HG02840 (cell line): Measurements from ENCODE around the gene PRDM9.
"Not testable (repeated sequence)": the region's sequence is repeated elsewhere in the genome, so short reads cannot be mapped to it uniquely, and the experiment has no call there.

Experiments used
- ATAC-seq: cut with Tn5 transposase; IDR thresholded peaks from one replicate; pipeline ENCODE4 v1.9.1; 2021; ENCODE audit warnings: mild to moderate bottlenecking, moderate library complexity, moderate number of reproducible peaks; ENCODE audit not compliant: unreplicated experiment, low FRiP score

PRDM9 gene

GRCh38 chr5:23507278-23507685, at the start of gene PRDM9:
Gene PRDM9, plus strand, starts transcription at chr5:23507609. Its CDS starts 1,425 bp downstream, at chr5:23509034.
- no peak for ATAC-seq

- ATAC-seq, result no peak
Measured at GRCh38 chr5:23457780-23458179, 49.6 kb upstream of the PRDM9 start.

- ATAC-seq, result no peak
Measured at GRCh38 chr5:23459214-23459613, 48.2 kb upstream of the PRDM9 start.

DNA sequence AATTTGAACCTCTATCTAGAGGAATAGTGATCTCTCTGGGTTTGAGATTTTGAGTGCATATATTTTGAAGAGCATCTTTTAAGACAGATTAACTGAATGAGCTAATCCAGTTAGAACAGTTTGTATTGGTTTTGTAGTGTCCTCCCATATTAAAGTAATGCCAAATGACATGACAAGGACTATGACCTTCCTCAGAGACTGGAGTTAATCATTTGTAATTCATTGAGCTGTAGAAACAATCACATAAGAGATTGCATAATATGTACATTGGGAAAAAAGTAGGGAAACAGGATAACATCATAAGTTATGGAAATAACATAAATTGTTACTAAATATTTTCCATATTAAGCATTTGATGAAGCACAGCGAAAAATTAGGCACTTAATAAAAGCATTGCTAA, 45.8 kb upstream of the PRDM9 start:
- no peak for ATAC-seq

DNA sequence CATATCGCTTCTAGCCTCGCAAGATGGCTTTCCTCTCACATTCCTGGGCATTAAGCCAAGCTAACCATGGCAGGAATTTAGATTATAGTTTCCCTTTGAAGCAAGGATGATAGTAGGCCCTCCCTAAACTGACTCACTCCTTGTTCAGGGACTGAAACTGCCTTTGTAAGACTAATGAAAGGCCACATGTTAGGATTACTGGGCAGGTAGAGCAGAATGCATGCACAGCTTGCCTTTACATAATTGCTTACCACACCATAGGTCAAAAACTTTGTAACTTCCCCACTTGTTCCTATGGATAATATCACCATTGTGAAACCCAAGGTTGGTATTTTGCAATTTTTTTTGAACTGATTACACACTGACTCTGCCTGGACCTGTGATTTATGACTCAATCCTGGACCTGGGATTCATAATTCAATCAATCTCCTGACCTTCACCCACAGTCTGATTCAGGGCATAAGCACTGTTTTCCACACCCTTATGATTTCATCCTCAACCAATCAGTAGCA, 41.0 kb upstream of the PRDM9 start:
- ATAC-seq, result no peak

DNA sequence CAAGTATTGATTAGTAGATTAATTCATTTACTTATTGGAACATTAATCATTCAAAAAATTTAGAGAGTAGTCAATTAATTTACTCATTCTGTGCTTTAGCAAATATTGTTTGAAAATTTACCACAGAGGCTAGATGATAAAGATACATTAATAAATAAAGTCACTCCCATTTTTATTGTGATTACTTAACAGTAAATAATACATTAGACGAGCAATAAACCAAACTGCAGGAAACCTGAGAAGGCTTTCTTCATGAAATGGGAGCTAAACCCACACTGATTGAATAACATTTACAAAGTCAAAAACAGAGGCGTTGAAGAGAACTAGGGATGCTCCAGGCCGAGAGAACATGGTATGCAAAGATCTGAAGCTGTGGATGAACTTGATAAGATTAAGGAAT, 38.8 kb upstream of the PRDM9 start:
- no peak for ATAC-seq

DNA sequence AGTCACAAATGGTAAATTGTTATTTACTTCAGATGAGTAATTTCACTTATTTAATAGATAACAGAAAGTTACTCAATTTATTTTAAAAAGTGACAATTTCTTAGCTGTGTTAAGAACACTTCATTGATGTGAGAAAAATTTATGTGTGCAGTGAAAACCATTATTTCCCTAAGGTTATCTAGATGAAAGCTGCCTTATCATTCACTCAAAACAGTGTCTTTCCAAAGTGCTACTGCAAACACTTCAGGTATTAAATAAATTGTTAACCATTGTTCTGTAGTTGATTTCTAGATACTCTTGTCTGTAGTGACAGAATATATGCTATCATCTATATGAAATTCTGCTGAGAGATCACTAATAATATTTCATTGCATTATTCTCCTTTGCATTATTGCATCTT, 33.5 kb upstream of the PRDM9 start:
- ATAC-seq, result no peak

DNA sequence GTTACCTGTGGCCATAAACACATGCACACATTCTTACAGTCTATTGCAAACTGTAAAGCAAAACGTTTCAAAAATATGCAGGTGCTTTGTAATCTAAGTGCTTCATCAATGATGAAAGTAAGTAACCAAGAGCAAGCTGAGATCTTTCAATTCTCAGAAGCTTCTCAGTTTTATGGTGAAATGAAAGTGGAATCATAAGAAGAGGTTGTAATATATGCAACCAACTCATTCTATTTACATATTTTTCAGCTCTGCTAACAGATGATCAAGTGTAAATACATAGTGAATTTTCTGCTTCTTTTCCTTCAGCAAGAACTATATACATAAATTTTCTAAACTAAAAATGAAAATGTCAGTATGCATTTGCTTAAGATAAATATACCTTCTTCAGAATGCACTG, 33.1 kb upstream of the PRDM9 start:
- ATAC-seq, result no peak

DNA sequence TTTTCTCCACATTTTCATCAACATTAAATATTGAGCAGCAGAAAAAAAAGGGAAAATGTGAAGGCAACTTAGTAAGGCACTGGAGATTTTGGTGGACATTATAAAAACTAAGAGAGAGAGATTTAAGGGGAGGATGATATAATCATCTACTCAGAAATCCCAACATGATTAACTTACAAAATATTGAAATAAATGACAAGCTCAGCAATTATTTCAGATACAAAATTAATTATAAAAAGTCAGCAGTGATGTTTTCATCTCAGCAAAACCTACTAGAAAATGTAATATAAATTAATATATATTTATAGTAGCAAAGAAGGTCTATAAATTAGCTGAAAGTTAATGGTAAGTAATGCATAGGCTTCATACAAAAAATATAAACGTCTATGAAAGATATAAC, 30.8 kb upstream of the PRDM9 start:
- no peak for ATAC-seq

DNA sequence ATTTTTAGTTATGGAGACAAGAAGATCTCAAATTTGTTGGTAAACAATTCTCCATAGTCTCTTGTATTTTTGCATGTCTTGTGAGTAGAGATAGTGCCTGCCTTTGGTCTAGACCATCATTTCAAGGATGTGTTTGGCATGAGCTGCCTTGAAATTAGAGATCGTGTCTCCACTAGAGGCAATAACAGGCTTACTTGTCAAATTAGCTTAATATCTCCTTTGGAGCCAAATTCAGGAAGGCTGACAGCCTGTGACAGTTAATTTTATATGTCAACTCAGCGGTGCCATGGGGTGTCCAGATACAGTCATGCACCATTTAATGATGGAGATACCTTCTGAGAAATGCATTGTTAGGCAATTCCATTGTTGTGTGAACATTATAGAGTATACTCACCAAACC, 24.8 kb upstream of the PRDM9 start:
- ATAC-seq, result no peak

DNA sequence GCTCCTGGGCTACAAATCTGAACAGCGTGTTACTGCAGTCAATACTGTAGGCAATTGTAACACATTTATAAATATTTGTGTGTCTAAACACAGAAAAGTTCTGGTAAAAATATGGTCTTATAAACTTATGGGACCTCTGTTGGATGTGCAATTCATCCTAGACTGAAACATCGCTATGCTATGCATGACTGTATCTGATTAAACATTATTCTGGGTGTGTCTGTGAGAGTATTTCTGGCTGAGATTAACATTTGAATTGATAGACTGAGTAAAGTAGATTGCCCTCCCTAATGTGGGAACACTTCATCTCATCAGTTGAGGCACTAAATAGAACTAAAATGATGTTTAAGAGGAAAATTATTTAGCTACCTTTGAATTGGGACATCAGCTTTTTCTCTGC, 24.3 kb upstream of the PRDM9 start:
- ATAC-seq, result no peak

DNA sequence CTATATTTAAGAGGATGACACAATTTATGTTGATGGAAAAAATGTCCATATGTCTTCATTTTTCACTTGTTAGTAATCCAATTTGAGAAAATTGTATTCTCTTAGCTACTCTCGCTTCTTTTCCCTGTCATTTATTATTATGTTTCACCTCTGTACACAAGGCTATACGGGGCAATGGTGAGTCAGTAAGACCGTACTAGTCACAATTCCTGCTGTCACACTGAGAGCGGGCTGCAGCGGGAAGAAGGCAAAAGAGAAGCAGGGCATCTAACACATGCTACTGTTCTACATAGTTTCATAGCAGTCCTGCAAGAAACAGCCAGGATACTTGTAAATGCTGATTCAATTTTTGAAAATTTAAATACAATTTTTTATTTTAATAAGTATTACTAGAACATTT, 23.3 kb upstream of the PRDM9 start:
- no peak for ATAC-seq

GRCh38 chr5:23486227-23486626, 21.2 kb upstream of the PRDM9 start:
- ATAC-seq, result not testable (repeated sequence)

DNA sequence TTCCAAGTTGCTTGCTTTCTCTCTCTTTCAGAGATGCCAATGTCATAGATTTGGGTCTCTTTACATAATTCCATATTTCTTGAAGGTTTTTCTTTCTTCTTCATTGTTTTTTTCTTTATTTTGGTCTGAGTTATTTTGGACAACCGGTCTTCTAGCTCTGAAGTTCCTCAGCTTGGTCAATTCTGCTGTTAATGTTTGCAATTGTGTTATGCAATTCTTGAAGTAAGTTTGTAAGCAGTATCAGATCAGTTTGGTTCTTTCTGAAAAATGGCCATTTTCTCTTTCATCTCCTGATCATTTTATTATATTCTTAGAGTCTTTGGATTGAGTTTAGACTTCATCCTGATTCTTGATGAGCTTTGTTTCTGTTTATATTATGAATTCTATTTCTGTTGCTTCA, 16.4 kb upstream of the PRDM9 start:
- no peak for ATAC-seq

DNA sequence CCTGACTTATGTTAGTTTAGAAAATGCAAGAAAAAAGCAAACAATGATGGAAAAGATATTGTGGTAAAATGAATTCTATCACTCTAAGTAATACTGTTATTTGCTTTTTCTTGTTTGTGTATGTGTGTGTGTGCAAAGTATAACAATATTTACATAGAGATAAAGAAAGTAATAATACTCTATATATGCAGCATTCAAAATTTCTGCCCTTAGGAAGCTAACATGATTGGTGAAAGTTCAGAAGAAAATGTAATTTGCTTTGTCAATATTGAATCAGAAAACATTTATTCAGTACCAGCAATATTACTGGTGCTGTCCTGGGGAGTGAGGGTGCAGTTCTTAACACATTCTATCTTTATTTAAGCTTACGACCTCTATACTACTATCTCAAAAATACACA, 12.9 kb upstream of the PRDM9 start:
- ATAC-seq, result no peak

DNA sequence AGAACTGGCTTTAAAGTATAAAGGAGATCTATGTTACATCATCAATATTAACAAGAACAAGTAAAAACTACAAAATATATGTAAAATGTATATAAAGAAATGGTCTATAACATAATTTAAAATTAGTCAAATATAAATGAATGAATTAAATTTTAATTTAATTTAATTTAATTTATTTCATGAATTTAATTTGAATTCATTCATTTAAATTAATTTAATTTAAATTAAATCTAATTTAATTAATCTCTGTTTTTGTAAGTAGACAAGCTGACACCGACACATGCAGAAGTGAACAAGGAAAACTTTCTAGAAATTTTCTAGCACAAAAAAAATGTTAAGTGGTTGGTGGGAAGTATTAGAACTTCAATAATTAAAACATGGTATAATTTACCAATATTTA, 10.8 kb upstream of the PRDM9 start:
- no peak for ATAC-seq

- no peak for ATAC-seq
Measured at GRCh38 chr5:23506329-23507236, 826 bp upstream of the PRDM9 start.

DNA sequence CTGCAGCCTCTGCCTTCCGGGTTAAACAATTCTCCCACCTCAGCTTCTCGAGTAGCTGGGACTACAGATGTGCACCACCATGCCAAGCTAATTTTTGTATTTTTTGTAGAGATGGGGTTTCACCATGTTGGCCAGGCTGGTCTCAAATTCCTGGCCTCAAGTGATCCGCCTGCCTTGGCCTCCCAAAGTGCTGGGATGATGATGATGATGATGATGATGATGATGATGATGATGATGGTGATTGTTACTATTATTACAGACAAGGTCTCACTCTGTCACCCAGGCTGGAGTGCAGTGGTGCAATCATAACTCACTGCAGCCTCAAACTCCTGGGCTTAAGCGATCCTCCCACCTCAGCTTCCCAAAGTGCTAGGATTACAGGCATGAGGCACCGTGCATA, 3.0 kb downstream of the PRDM9 start:
- not testable (repeated sequence) for ATAC-seq

DNA sequence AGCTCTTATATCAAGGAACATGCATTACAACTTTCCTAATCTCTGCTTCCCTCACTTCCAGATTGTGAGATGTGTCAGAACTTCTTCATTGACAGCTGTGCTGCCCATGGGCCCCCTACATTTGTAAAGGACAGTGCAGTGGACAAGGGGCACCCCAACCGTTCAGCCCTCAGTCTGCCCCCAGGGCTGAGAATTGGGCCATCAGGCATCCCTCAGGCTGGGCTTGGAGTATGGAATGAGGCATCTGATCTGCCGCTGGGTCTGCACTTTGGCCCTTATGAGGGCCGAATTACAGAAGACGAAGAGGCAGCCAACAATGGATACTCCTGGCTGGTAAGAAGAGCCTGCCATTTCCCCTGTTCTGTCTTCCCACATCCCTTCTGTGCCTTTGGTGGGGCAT, 15.1 kb downstream of the PRDM9 start:
- no peak for ATAC-seq

- ATAC-seq, result no peak
Measured at GRCh38 chr5:23523031-23523430, 15.6 kb downstream of the PRDM9 start.

DNA sequence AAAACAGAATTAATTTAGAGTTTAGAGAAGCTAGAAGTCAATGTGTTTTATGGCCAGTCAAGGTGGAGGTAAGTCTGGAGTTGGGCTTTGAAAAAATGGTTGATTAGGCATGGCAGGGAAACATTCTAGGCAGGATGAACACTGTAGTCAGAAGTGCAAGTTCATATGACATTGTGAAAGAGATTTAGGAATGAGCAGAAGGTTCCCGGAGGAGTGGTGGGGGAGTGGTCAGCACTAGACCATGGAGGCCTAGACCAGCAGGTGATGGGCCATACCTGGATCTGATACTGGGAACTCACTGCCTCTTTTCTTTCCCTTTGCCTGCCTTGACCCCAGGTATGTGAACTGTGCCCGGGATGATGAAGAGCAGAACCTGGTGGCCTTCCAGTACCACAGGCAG, 16.6 kb downstream of the PRDM9 start:
- ATAC-seq, result no peak

GRCh38 chr5:23525751-23526150, 18.3 kb downstream of the PRDM9 start:
- ATAC-seq, result no peak
